H9 (cell line): Measurements from ENCODE around the gene FGFR3. TPM values are rescaled to one million over a fixed set of nuclear protein-coding genes. Genes with fewer than 3 reads are reported as not detected.

Experiments
- DNase-seq: peaks from one replicate; pipeline ENCODE4 v3.0.0-alpha.2; 2017
- H2AFZ ChIP-seq: one replicate; pipeline ENCODE4 v1.6.1; 2013; ENCODE audit warnings: mild to moderate bottlenecking, low read length, control low read depth, moderate library complexity
- H2AK5ac ChIP-seq: 2 replicates; pipeline ENCODE4 v1.6.1; 2013; ENCODE audit warnings: low read length, control low read depth, mixed read lengths; ENCODE audit not compliant: insufficient read length
- H2BK120ac ChIP-seq: one replicate; pipeline ENCODE4 v1.6.1; 2013; ENCODE audit warnings: low read depth, mild to moderate bottlenecking, low read length, control low read depth, inconsistent platforms; ENCODE audit not compliant: poor library complexity, severe bottlenecking
- H2BK12ac ChIP-seq: 2 replicates; pipeline ENCODE4 v1.6.1; 2013; ENCODE audit warnings: low read length, control low read depth, mixed read lengths, low read depth; ENCODE audit not compliant: insufficient read length
- H2BK15ac ChIP-seq: 2 replicates; pipeline ENCODE4 v1.6.1; 2013; ENCODE audit warnings: low read depth, low read length, control low read depth
- H2BK20ac ChIP-seq: one replicate; pipeline ENCODE4 v1.6.1; 2013; ENCODE audit warnings: low read depth, mild to moderate bottlenecking, low read length, control low read depth, inconsistent platforms; ENCODE audit not compliant: poor library complexity, severe bottlenecking
- H2BK5ac ChIP-seq: 2 replicates; pipeline ENCODE4 v1.6.1; 2013; ENCODE audit warnings: low read length, control low read depth, mixed read lengths; ENCODE audit not compliant: insufficient read length
- H3K14ac ChIP-seq: 2 replicates; pipeline ENCODE4 v1.6.1; 2013; ENCODE audit warnings: low read length, control low read depth; ENCODE audit not compliant: insufficient read depth
- H3K18ac ChIP-seq: 2 replicates; pipeline ENCODE4 v1.6.1; 2013; ENCODE audit warnings: low read depth, mild to moderate bottlenecking, mixed read lengths, low read length, control low read depth; ENCODE audit not compliant: insufficient read length
- H3K23ac ChIP-seq: 2 replicates; pipeline ENCODE4 v1.6.1; 2013; ENCODE audit warnings: low read length, control low read depth, mixed read lengths, low read depth; ENCODE audit not compliant: insufficient read length
- H3K23me2 ChIP-seq: 2 replicates; pipeline ENCODE4 v1.6.1; 2013; ENCODE audit warnings: low read depth, mild to moderate bottlenecking, mixed read lengths, low read length, control low read depth; ENCODE audit not compliant: insufficient read length, poor library complexity, severe bottlenecking
- H3K27ac ChIP-seq: 2 replicates; pipeline ENCODE4 v1.5.1; 2013; ENCODE audit warnings: low read length, control low read depth, mixed read lengths, low read depth; ENCODE audit not compliant: insufficient read length
- H3K27me3 ChIP-seq: 2 replicates; pipeline ENCODE4 v1.6.1; 2013; ENCODE audit warnings: low read length, control low read depth, inconsistent platforms; ENCODE audit not compliant: insufficient read depth
- H3K4ac ChIP-seq: 2 replicates; pipeline ENCODE4 v1.6.1; 2013; ENCODE audit warnings: low read depth, mild to moderate bottlenecking, control low read depth, inconsistent platforms, low read length, moderate library complexity
- H3K4me1 ChIP-seq: 2 replicates; pipeline ENCODE4 v1.6.1; 2013; ENCODE audit warnings: low read length, control low read depth, inconsistent platforms; ENCODE audit not compliant: insufficient read depth
- H3K4me2 ChIP-seq: 2 replicates; pipeline ENCODE4 v1.6.1; 2013; ENCODE audit warnings: low read length, control low read depth, mixed read lengths; ENCODE audit not compliant: insufficient read length, insufficient read depth
- H3K56ac ChIP-seq: 2 replicates; pipeline ENCODE4 v1.6.1; 2013; ENCODE audit warnings: low read depth, mild to moderate bottlenecking, mixed read lengths, low read length, control low read depth; ENCODE audit not compliant: insufficient read length
- H3K79me1 ChIP-seq: 2 replicates; pipeline ENCODE4 v1.6.1; 2013; ENCODE audit warnings: low read depth, mild to moderate bottlenecking, moderate library complexity, low read length, control low read depth, inconsistent platforms; ENCODE audit not compliant: insufficient read depth, poor library complexity, severe bottlenecking
- H3K79me2 ChIP-seq: 2 replicates; pipeline ENCODE4 v1.6.1; 2013; ENCODE audit warnings: low read length, control low read depth, inconsistent platforms; ENCODE audit not compliant: insufficient read depth
- H3K9ac ChIP-seq: 2 replicates; pipeline ENCODE4 v1.6.1; 2013; ENCODE audit warnings: low read length, control low read depth, mixed read lengths; ENCODE audit not compliant: insufficient read length; ENCODE audit errors: extremely low read depth
- H3K9me3 ChIP-seq: one replicate; pipeline ENCODE4 v1.6.1; 2013; ENCODE audit warnings: low read depth, low read length, inconsistent platforms; ENCODE audit not compliant: control insufficient read depth
- H3T11ph ChIP-seq: one replicate; pipeline ENCODE4 v1.6.1; 2013; ENCODE audit warnings: mild to moderate bottlenecking, low read length, control low read depth, inconsistent platforms
- H4K20me1 ChIP-seq: one replicate; pipeline ENCODE4 v1.6.1; 2013; ENCODE audit not compliant: control insufficient read depth, insufficient read length, insufficient read depth
- H4K5ac ChIP-seq: 2 replicates; pipeline ENCODE4 v1.6.1; 2013; ENCODE audit warnings: low read depth, mild to moderate bottlenecking, mixed read lengths, low read length, control low read depth; ENCODE audit not compliant: insufficient read length
- H4K8ac ChIP-seq: replicated peaks from 2 replicates; pipeline ENCODE4 v1.6.1; 2013; ENCODE audit warnings: low read length, control low read depth, mixed read lengths, low read depth; ENCODE audit not compliant: insufficient read length
- H4K91ac ChIP-seq: 2 replicates; pipeline ENCODE4 v1.6.1; 2013; ENCODE audit warnings: low read depth, mild to moderate bottlenecking, moderate library complexity, mixed read lengths, low read length, control low read depth; ENCODE audit not compliant: insufficient read length
- H3K27ac Mint-ChIP-seq, 3 experiments: 2 replicates in 2 of 3; 3 replicates in 1 of 3; pipeline ENCODE4 v1.8.0; 2020 to 2021; ENCODE audit warnings: mixed read lengths in 3 of 3, mild to moderate bottlenecking in 1 of 3, moderate library complexity in 1 of 3
- H3K27me3 Mint-ChIP-seq: 2 replicates; pipeline ENCODE4 v1.8.0; 2021; ENCODE audit warnings: low read depth, mild to moderate bottlenecking, moderate library complexity, mixed read lengths
- H3K36me3 Mint-ChIP-seq, 3 experiments: 2 replicates in 2 of 3; 3 replicates in 1 of 3; pipeline ENCODE4 v1.8.0; 2020 to 2021; ENCODE audit warnings: low read depth in 3 of 3, mixed read lengths in 3 of 3; ENCODE audit not compliant: insufficient read depth in 1 of 3
- H3K4me1 Mint-ChIP-seq, 2 experiments: 2 replicates each; pipeline ENCODE4 v1.8.0; 2020; ENCODE audit warnings: mixed read lengths in 2 of 2
- H3K4me3 Mint-ChIP-seq, 2 experiments: 2 replicates in 1 of 2; 3 replicates in 1 of 2; pipeline ENCODE4 v1.8.0; 2020 to 2021; ENCODE audit warnings: mild to moderate bottlenecking in 2 of 2, mixed read lengths in 2 of 2, moderate library complexity in 1 of 2
- H3K9me3 Mint-ChIP-seq, 2 experiments: 2 replicates in 1 of 2; 3 replicates in 1 of 2; pipeline ENCODE4 v1.8.0; 2020; ENCODE audit warnings: mild to moderate bottlenecking in 2 of 2, mixed read lengths in 2 of 2, moderate library complexity in 1 of 2
- CTCF ChIP-seq: fragments of 200-600 bp; sonication (generic); conservative IDR thresholded peaks from 3 replicates; pipeline ENCODE4 v1.8.0; 2021; ENCODE audit warnings: antibody characterized with exemption, mild to moderate bottlenecking
- WGBS: extraction: QIAGEN DNeasy Blood & Tissue Kit; methylation state at CpG from one replicate; pipeline ENCODE4 v1.1.7; 2013; ENCODE audit warnings: missing lambda C conversion rate, low lambda C conversion rate, mixed read lengths; ENCODE audit not compliant: insufficient read length; ENCODE audit errors: extremely low coverage; 5-methylcytosine and 5-hydroxymethylcytosine counted together
- total RNA-seq: library from RNA; stranded (reverse); gene quantifications from 2 replicates; pipeline ENCODE4 v1.2.1, GENCODE V29; 2021

FGFR3 gene
- total RNA-seq, 1 experiment from 2014 or later, result 75.7 TPM

- Histone ChIP-seq H3K14ac (no peak overlapping the region), H3T11ph (no peak overlapping the region), H2BK15ac (no peak overlapping the region), H2BK5ac (no peak overlapping the region), H3K23me2 (no peaks in the 10 kb centered on the region), H4K20me1 (no peaks in the 10 kb centered on the region), H3K9me3 (no peaks in the 10 kb centered on the region), H3K4ac (no peak overlapping the region), H3K79me1 (no peaks in the 10 kb centered on the region), H3K79me2 (no peaks in the 10 kb centered on the region), H3K23ac (no peak overlapping the region), H3K4me2 (no peak overlapping the region), H2BK20ac (no peak overlapping the region), H2AFZ (no peak overlapping the region), H4K8ac (no peak overlapping the region), H3K27ac (no peak overlapping the region), H4K91ac (no peak overlapping the region), H3K56ac (no peak overlapping the region), H4K5ac (no peak overlapping the region), H3K9ac (no peak overlapping the region), H2BK12ac (no peak overlapping the region), H2AK5ac (no peak overlapping the region), H2BK120ac (no peak overlapping the region), H3K27me3 (no peaks in the 10 kb centered on the region), H3K18ac (no peak overlapping the region), H3K4me1 (no peaks in the 10 kb centered on the region)
- DNase-seq, result no peak
- H3K27me3 Mint-ChIP-seq, result no peaks in the 10 kb centered on the region
- H3K4me3 Mint-ChIP-seq, result no peak overlapping the region; a peak in 1 of 5 replicates
- H3K9me3 Mint-ChIP-seq, result no peaks in the 10 kb centered on the region
- peaks cover 0 to under 1% (median 0%) of the 10 kb centered on the region in 3 experiments; a peak in 1 of 7 replicates for H3K36me3 Mint-ChIP-seq
- peak overlapping the region in 1 of 3 experiments; percentile 67; a peak in 1 of 7 replicates for H3K27ac Mint-ChIP-seq
- no peak for TF ChIP-seq CTCF
- WGBS, result no CpG with 5 or more reads among the region's 18 CpGs
- H3K4me1 Mint-ChIP-seq, result peaks cover 0 to 10% of the 10 kb centered on the region in 2 experiments; a peak in 1 of 4 replicates
Measured at GRCh38 chr4:1750381-1751154, 42.5 kb upstream of the FGFR3 start.
